GM12878 (cell line): ENCODE results near the gene LMNB1. TPM values are rescaled to one million over a fixed set of nuclear protein-coding genes. Genes with fewer than 3 reads are reported as not detected.
A peak's percentile ranks its signal among the peaks of the same experiment; 100 is the strongest.

Experiments used
- ATAC-seq: fragments of 200-7000 bp; cut with Tn5 transposase; 3 replicates; pipeline ENCODE4 v1.9.1; 2020; ENCODE audit warnings: mild to moderate bottlenecking, moderate library complexity
- BruUV-seq: library from RNA; stranded (reverse); fragments of 400-500 nt; replicated peaks from 2 replicates; lab custom pipeline; 2021; lab: Mats Ljungman, UMichigan
- CTCF ChIA-PET: fragments of 300-600 bp; sonication (Branson Sonifier 250); formaldehyde crosslinking; extraction: SDS; loops from one replicate; lab custom pipeline; 2021; ENCODE audit warnings: inconsistent platforms; lab: Yijun Ruan, JAX
- POLR2A ChIA-PET: fragments of 350-600 bp; formaldehyde crosslinking; extraction: SDS; loops from one replicate; lab custom pipeline; 2021; ENCODE audit warnings: inconsistent platforms; lab: Charles Lee
- RAD21 ChIA-PET: fragments of 300-600 bp; sonication (Branson Sonifier 250); formaldehyde crosslinking; loops from one replicate; lab custom pipeline; 2023; ENCODE audit warnings: antibody characterized with exemption; ENCODE audit not compliant: unreplicated experiment; lab: Charles Lee
- SMC1A ChIA-PET: fragments of 300-600 bp; sonication (Branson Sonifier 250); formaldehyde crosslinking; loops from one replicate; lab custom pipeline; 2023; ENCODE audit not compliant: unreplicated experiment, uncharacterized antibody; lab: Charles Lee
- DNase-seq: peaks from one replicate; pipeline ENCODE4 v3.0.0-alpha.2; 2011; ENCODE audit warnings: low read depth, low spot score
- FAIRE-seq: peaks from 3 replicates; lab custom pipeline; 2011; peaks lifted over from hg19 to GRCh38; lab: Jason Lieb, UNC
- H2AFZ ChIP-seq: 2 replicates; pipeline ENCODE4 v1.6.0; 2011; ENCODE audit warnings: low read depth, low read length, control low read depth; ENCODE audit not compliant: control insufficient read depth
- H3K27ac ChIP-seq: 2 replicates; pipeline ENCODE4 v1.5.1; 2011; ENCODE audit warnings: control low read depth; ENCODE audit not compliant: control insufficient read depth, insufficient read depth
- H3K27me3 ChIP-seq, 2 experiments: replicated peaks in 1 of 2; 2 replicates each; pipeline versions ENCODE4 v1.6.0 to v1.6.1; 2011; ENCODE audit warnings: low read length in 1 of 2; ENCODE audit not compliant: control insufficient read depth in 2 of 2, insufficient read depth in 2 of 2
- H3K36me3 ChIP-seq, 2 experiments: 2 replicates each; pipeline ENCODE4 v1.5.1; 2011; ENCODE audit warnings: low read length in 1 of 2; ENCODE audit not compliant: control insufficient read depth in 2 of 2, insufficient read depth in 2 of 2
- H3K4me1 ChIP-seq: 2 replicates; pipeline ENCODE4 v1.6.1; 2011; ENCODE audit warnings: mild to moderate bottlenecking, low read length, moderate library complexity, mixed read lengths; ENCODE audit not compliant: control insufficient read depth, insufficient read depth
- H3K4me2 ChIP-seq: 2 replicates; pipeline ENCODE4 v1.6.0; 2011; ENCODE audit warnings: control low read depth; ENCODE audit not compliant: control insufficient read depth, insufficient read depth
- H3K4me3 ChIP-seq: fragments of 200-600 bp; sonication (generic); 2 replicates; pipeline ENCODE4 v1.5.1; 2016
- H3K79me2 ChIP-seq: 2 replicates; pipeline ENCODE4 v1.6.0; 2011; ENCODE audit warnings: low read length; ENCODE audit not compliant: control insufficient read depth, insufficient read depth
- H3K9ac ChIP-seq: 2 replicates; pipeline ENCODE4 v1.8.0; 2011; ENCODE audit warnings: low read length, control low read depth, mixed read lengths; ENCODE audit not compliant: control insufficient read depth, insufficient read depth
- H3K9me3 ChIP-seq: replicated peaks from 3 replicates; pipeline ENCODE4 v1.5.1; 2011; ENCODE audit warnings: mild to moderate bottlenecking, low read length; ENCODE audit not compliant: control insufficient read depth, insufficient read depth
- H4K20me1 ChIP-seq: 2 replicates; pipeline ENCODE4 v1.6.0; 2011; ENCODE audit not compliant: control insufficient read depth, insufficient read depth
- SP1 ChIP-seq: IDR thresholded peaks from one replicate; pipeline ENCODE4 v1.6.1; 2011; ENCODE audit warnings: low read depth, low read length
- TBL1XR1 ChIP-seq: IDR thresholded peaks from 2 replicates; pipeline ENCODE4 v1.6.1; 2012; ENCODE audit warnings: low read depth, low read length, improper control_type of control experiment
- TCF12 ChIP-seq: IDR thresholded peaks from 2 replicates; pipeline ENCODE4 v1.6.1; 2011; ENCODE audit warnings: low read depth, mild to moderate bottlenecking, low read length
- ZNF274 ChIP-seq: IDR thresholded peaks from one replicate; pipeline ENCODE4 v1.8.0; 2011; ENCODE audit not compliant: insufficient read length, insufficient read depth
- WGBS: methylation state at CpG from one replicate; pipeline ENCODE4 v1.1.6; 2016; ENCODE audit warnings: low lambda C conversion rate; ENCODE audit not compliant: insufficient replicate concordance, insufficient coverage; ENCODE audit errors: missing lambda C conversion rate; 5-methylcytosine and 5-hydroxymethylcytosine counted together
- in situ Hi-C: fragments of 300-500 bp; cut with MboI; formaldehyde crosslinking; loops from 9 replicates; pipeline ENCODE4 v1.14.3; 2018; ENCODE audit warnings: mixed read lengths
- intact Hi-C: fragments of 100-400 bp; cut with micrococcal nuclease; formaldehyde crosslinking; loops from one replicate; pipeline ENCODE4 v1.14.2; 2022; ENCODE audit not compliant: unreplicated experiment
- polyA plus RNA-seq, 11 experiments: library from polyadenylated mRNA; depleted of rRNA in 4 of 11; unstranded in 6 of 11; stranded (reverse) in 5 of 11; fragments of >200 nt; fragmentation: Nextera tagmentation in 4 of 11; fragmentation: Illumina TruSeq in 1 of 11; extraction: Ambion mirVana in 4 of 11; extraction: Trizol in 1 of 11; gene quantifications; 1 replicate in 1 of 11; 2 replicates in 10 of 11; pipeline versions ENCODE4 v1.2.1 to v1.2.3, GENCODE V29; 2011 to 2016; ENCODE audit warnings: inconsistent platforms in 2 of 11, missing spikeins in 2 of 11, low read depth in 1 of 11
- total RNA-seq, 4 experiments: library from RNA; depleted of rRNA in 3 of 4; stranded (reverse); fragments of >200 nt in 3 of 4; fragmentation: Illumina TruSeq in 1 of 4; extraction: Trizol in 1 of 4; gene quantifications; 2 replicates each; pipeline versions ENCODE4 v1.2.1 to v1.2.3, GENCODE V29; 2013 to 2021
- TF ChIP-seq, protein P1 (sequence below): fragments of 450-650 bp; IDR thresholded peaks from 2 replicates; pipeline ENCODE4 v1.6.1; 2018; ENCODE audit warnings: mild to moderate bottlenecking, low read depth, moderate library complexity; ENCODE audit not compliant: partially characterized antibody
- TF ChIP-seq, protein P2 (sequence below): fragments of 450-650 bp; IDR thresholded peaks from 2 replicates; pipeline ENCODE4 v1.6.1; 2017; ENCODE audit warnings: mild to moderate bottlenecking, moderate library complexity
- TF ChIP-seq, protein P3 (sequence below): fragments of 450-650 bp; formaldehyde crosslinking; IDR thresholded peaks from 2 replicates; pipeline ENCODE4 v1.4.0; 2022; ENCODE audit warnings: mild to moderate bottlenecking, moderate library complexity

The LMNB1 gene
- total and polyA plus RNA-seq, 10 of the 15 experiments (the other 5 are each of a cell fraction or from before 2014, with no cell fraction given), result 7.0 to 185 (median 86.4) TPM

DNA sequence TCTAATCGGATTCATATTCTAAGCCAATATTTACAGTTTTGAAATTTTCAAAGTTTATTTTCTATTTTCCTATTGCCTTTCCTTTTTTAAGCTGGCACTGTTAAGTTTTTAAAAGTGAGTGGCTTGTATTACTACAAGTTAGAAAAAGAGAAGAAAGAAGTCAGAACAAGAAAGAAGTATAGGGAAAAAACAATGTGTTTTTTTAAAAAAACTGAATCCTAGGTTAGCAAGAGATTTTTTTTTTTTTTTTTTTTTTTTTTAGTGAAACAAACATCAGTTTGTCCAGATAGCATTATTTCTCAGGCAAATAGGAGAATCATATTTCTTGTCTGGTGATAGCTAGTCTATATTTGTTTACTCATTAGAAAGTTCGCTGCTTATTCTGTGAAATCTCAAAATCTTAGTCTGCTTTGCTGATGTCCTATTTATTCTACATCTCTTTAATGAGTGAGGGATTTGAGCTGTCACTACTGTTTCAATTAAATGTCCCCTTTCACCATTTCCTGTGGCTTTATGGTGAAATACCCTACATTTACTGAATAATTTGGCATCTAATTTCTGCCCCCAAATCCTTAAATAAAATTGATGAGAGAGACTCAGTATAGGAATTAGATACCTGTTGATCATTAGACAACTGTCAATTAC lies 19.1 kb upstream of the LMNB1 start (continued):
- TF ChIP-seq, protein P1, sequence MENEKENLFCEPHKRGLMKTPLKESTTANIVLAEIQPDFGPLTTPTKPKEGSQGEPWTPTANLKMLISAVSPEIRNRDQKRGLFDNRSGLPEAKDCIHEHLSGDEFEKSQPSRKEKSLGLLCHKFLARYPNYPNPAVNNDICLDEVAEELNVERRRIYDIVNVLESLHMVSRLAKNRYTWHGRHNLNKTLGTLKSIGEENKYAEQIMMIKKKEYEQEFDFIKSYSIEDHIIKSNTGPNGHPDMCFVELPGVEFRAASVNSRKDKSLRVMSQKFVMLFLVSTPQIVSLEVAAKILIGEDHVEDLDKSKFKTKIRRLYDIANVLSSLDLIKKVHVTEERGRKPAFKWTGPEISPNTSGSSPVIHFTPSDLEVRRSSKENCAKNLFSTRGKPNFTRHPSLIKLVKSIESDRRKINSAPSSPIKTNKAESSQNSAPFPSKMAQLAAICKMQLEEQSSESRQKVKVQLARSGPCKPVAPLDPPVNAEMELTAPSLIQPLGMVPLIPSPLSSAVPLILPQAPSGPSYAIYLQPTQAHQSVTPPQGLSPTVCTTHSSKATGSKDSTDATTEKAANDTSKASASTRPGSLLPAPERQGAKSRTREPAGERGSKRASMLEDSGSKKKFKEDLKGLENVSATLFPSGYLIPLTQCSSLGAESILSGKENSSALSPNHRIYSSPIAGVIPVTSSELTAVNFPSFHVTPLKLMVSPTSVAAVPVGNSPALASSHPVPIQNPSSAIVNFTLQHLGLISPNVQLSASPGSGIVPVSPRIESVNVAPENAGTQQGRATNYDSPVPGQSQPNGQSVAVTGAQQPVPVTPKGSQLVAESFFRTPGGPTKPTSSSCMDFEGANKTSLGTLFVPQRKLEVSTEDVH, result peak; percentile 33
- TF ChIP-seq ZNF274, result no peak
- no peak for TF ChIP-seq SP1
- TF ChIP-seq, all 136 proteins: peak for 4

DNA sequence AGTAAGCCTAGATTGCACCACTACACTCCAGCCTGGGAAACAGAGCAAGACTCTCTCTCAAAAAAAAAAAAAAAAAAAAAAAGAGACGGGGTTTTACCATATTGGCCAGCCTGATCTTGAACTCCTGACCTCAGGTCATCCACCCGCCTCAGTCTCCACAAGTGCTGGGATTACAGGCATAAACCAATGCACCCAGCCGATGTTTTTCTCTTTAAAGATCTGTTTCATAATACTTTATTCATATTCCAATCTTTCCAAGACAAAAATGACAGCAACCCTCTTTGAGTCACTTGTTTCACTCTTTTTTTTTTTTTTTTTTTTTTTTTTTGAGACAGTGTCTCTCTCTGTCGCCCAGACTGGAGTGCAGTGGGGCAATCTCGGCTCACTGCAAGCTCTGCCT lies 13.6 kb upstream of the LMNB1 start:
- TF ChIP-seq, protein P2, sequence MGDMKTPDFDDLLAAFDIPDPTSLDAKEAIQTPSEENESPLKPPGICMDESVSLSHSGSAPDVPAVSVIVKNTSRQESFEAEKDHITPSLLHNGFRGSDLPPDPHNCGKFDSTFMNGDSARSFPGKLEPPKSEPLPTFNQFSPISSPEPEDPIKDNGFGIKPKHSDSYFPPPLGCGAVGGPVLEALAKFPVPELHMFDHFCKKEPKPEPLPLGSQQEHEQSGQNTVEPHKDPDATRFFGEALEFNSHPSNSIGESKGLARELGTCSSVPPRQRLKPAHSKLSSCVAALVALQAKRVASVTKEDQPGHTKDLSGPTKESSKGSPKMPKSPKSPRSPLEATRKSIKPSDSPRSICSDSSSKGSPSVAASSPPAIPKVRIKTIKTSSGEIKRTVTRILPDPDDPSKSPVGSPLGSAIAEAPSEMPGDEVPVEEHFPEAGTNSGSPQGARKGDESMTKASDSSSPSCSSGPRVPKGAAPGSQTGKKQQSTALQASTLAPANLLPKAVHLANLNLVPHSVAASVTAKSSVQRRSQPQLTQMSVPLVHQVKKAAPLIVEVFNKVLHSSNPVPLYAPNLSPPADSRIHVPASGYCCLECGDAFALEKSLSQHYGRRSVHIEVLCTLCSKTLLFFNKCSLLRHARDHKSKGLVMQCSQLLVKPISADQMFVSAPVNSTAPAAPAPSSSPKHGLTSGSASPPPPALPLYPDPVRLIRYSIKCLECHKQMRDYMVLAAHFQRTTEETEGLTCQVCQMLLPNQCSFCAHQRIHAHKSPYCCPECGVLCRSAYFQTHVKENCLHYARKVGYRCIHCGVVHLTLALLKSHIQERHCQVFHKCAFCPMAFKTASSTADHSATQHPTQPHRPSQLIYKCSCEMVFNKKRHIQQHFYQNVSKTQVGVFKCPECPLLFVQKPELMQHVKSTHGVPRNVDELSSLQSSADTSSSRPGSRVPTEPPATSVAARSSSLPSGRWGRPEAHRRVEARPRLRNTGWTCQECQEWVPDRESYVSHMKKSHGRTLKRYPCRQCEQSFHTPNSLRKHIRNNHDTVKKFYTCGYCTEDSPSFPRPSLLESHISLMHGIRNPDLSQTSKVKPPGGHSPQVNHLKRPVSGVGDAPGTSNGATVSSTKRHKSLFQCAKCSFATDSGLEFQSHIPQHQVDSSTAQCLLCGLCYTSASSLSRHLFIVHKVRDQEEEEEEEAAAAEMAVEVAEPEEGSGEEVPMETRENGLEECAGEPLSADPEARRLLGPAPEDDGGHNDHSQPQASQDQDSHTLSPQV, result no peak
- TF ChIP-seq TCF12 (no peak), TBL1XR1 (no peak)
- TF ChIP-seq, protein P3, sequence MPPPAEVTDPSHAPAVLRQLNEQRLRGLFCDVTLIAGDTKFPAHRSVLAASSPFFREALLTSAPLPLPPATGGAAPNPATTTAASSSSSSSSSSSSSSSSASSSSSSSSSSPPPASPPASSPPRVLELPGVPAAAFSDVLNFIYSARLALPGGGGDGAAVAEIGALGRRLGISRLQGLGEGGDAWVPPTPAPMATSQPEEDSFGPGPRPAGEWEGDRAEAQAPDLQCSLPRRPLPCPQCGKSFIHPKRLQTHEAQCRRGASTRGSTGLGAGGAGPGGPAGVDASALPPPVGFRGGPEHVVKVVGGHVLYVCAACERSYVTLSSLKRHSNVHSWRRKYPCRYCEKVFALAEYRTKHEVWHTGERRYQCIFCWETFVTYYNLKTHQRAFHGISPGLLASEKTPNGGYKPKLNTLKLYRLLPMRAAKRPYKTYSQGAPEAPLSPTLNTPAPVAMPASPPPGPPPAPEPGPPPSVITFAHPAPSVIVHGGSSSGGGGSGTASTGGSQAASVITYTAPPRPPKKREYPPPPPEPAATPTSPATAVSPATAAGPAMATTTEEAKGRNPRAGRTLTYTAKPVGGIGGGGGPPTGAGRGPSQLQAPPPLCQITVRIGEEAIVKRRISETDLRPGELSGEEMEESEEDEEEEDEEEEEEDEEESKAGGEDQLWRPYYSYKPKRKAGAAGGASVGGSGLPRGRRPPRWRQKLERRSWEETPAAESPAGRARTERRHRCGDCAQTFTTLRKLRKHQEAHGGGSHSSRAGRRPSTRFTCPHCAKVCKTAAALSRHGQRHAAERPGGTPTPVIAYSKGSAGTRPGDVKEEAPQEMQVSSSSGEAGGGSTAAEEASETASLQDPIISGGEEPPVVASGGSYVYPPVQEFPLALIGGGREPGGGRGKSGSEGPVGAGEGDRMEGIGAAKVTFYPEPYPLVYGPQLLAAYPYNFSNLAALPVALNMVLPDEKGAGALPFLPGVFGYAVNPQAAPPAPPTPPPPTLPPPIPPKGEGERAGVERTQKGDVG, result no peak
- H3K9ac ChIP-seq, result peak overlapping the region; percentile 78
- RAD21 ChIA-PET, result interaction anchor here (1.1 to 3.6 kb wide), 3 partner anchors 13 to 202 kb away, joined by 4 to 27 read pairs (median 11); partner anchors contain the start of gene LMNB1
- in situ Hi-C loops, result loop anchor here (25.0 kb wide), 2 partner anchors 1324 to 1826 kb away; partner anchors contain the start of gene SLC12A2
- DNase-seq (no peak), FAIRE-seq (no peak), ATAC-seq (no peak)
- peaks cover 24% of the 10 kb centered on the region for H3K4me1 ChIP-seq
- no peaks in the 10 kb centered on the region for H3K27me3 ChIP-seq
- H3K4me3 ChIP-seq, result no peak overlapping the region
- no peaks in the 10 kb centered on the region for H3K36me3 ChIP-seq
- H3K4me2 ChIP-seq, result peak overlapping the region; percentile 87; the same call in 1 of the 2 replicates
- WGBS, result 32% methylated on average over 3 of the region's 5 CpGs
- no peaks in the 10 kb centered on the region for H3K79me2 ChIP-seq
- CTCF ChIA-PET, result interaction anchor here (1.1 to 16.4 kb wide), 2 partner anchors 14 to 78 kb away, joined by 4 to 136 read pairs; partner anchors contain the start of gene LMNB1
- SMC1A ChIA-PET, result interaction anchor here (1.3 to 1.9 kb wide), 3 partner anchors 13 to 81 kb away, joined by 5 to 9 read pairs (median 6); partner anchors contain the start of gene LMNB1
- POLR2A ChIA-PET, result interaction anchor here (0.6 to 10.8 kb wide), 4 partner anchors 14 to 233 kb away, joined by 3 to 140 read pairs (median 5); partner anchors contain the start of gene LMNB1
- peak overlapping the region; percentile 86 for H3K27ac ChIP-seq
- H3K9me3 ChIP-seq, result no peaks in the 10 kb centered on the region
- peak overlapping the region; percentile 39; the same call in 1 of the 2 replicates for H2AFZ ChIP-seq
- no peaks in the 10 kb centered on the region for H4K20me1 ChIP-seq
- no TSS peak for BruUV-seq
- intact Hi-C loops, result loop anchor here (2.0 to 10.0 kb wide), 2 partner anchors 79 to 1321 kb away; partner anchors contain the start of gene SLC12A2
